Transverse colon (tissue), 4 donors: ENCODE measurements around the gene ANXA9. TPM values are rescaled to one million over a fixed set of nuclear protein-coding genes. Genes with fewer than 3 reads are reported as not detected.
A peak's percentile ranks its signal among the peaks of the same experiment; 100 is the strongest.

Source experiments
- DNase-seq: peaks from one replicate; pipeline ENCODE4 v3.0.0-alpha.2; 2019
- H3K27ac ChIP-seq, 4 donors: fragments of 200-600 bp; sonication (generic); 2 replicates each; pipeline ENCODE4 v1.5.1; 2016 to 2018; ENCODE audit warnings: inconsistent platforms in 4 of 4
- H3K27me3 ChIP-seq: fragments of 200-600 bp; sonication (generic); 2 replicates; pipeline ENCODE4 v1.5.1; 2017; ENCODE audit warnings: inconsistent platforms
- H3K36me3 ChIP-seq, 4 donors: fragments of 200-600 bp; sonication (generic); 2 replicates each; pipeline ENCODE4 v1.5.1; 2017 to 2019; ENCODE audit warnings: inconsistent platforms in 4 of 4
- H3K4me1 ChIP-seq, 4 donors: fragments of 200-600 bp; sonication (generic); 2 replicates each; pipeline ENCODE4 v1.5.1; 2017 to 2020; ENCODE audit warnings: inconsistent platforms in 4 of 4
- H3K4me3 ChIP-seq, 4 donors: fragments of 200-600 bp; sonication (generic); 1 replicate in 1 of 4; 2 replicates in 3 of 4; pipeline versions ENCODE4 v1.5.1 to v1.6.1; 2017 to 2019; ENCODE audit warnings: inconsistent platforms in 4 of 4
- H3K9me3 ChIP-seq, 2 donors: fragments of 200-600 bp; sonication (generic); 2 replicates each; pipeline ENCODE4 v1.5.1; 2017 to 2019; ENCODE audit warnings: inconsistent platforms in 2 of 2
- CTCF ChIP-seq, 5 experiments: fragments of 200-600 bp in 3 of 5; fragments of 450-650 bp in 2 of 5; sonication (generic) in 3 of 5; IDR thresholded peaks; 1 replicate in 2 of 5; 2 replicates in 3 of 5; pipeline ENCODE4 v1.5.1; 2016 to 2017; ENCODE audit warnings: antibody characterized with exemption in 5 of 5, inconsistent platforms in 3 of 5, mild to moderate bottlenecking in 2 of 5, moderate library complexity in 1 of 5
- EP300 ChIP-seq: sonication (generic); formaldehyde crosslinking; IDR thresholded peaks from one replicate; pipeline ENCODE4 v1.6.1; 2017; ENCODE audit warnings: antibody characterized with exemption, low read depth
- POLR2A ChIP-seq: fragments of 450-650 bp; IDR thresholded peaks from one replicate; pipeline ENCODE4 v1.6.1; 2016; ENCODE audit warnings: antibody characterized with exemption, mild to moderate bottlenecking, moderate library complexity
- POLR2AphosphoS5 ChIP-seq, 3 donors: sonication (generic); formaldehyde crosslinking; IDR thresholded peaks; one replicate each; pipeline ENCODE4 v1.6.1; 2016; ENCODE audit warnings: antibody characterized with exemption in 3 of 3
- WGBS, 2 donors: methylation state at CpG; one replicate each; pipeline ENCODE4 v1.1.5; 2018; ENCODE audit warnings: low coverage in 1 of 2; 5-methylcytosine and 5-hydroxymethylcytosine counted together
- in situ Hi-C, 4 donors: fragments of 200-750 bp; cut with MboI; loops; one replicate each; pipeline versions ENCODE4 v1.15.0 to v1.15.1; 2017; ENCODE audit warnings: low sequenced_read_pairs in 3 of 4, low pct_ligation_motif_present in 1 of 4, low pct_unique_long_range_greater_than_20kb in 1 of 4
- intact Hi-C: fragments of 100-400 bp; cut with DNase I; formaldehyde crosslinking; loops from one replicate; pipeline ENCODE4 v1.15.1; 2023; ENCODE audit warnings: low total_unique reads
- total RNA-seq, 4 donors: library from RNA; depleted of rRNA; stranded (reverse); fragments of >200 nt; gene quantifications; one replicate each; pipeline ENCODE4 v1.1.0, GENCODE V29; 2016

Gene ANXA9
- total RNA-seq, 4 donors from 2014 or later: 0.32 TPM; not detected in 3

- peak overlapping the region in 1 of 4 donors; percentile 42 for H3K27ac ChIP-seq
- WGBS, 2 donors: 55% methylated on average over 5 of the region's 6 CpGs; no CpG with 5 or more reads in 1 of the 2 donors
- peak; percentile 35 for DNase-seq
- H3K27me3 ChIP-seq: no peaks in the 10 kb centered on the region
- in situ Hi-C loops: no loop called here
- TF ChIP-seq CTCF (IDR thresholded peaks at IDR 0.05): no peak
- no peak overlapping the region for H3K4me3 ChIP-seq
- H3K9me3 ChIP-seq: no peaks in the 10 kb centered on the region
- no peaks in the 10 kb centered on the region for H3K36me3 ChIP-seq
- intact Hi-C loops: no loop called here
- H3K4me1 ChIP-seq: peaks cover 14 to 43% (median 36%) of the 10 kb centered on the region in 4 donors
These were observed 801 bp upstream of the ANXA9 start for GRCh38 chr1:150981177-150981804.

- Histone ChIP-seq H3K4me3 (no peak overlapping the region), H3K36me3 (no peaks in the 10 kb centered on the region), H3K27ac (no peak overlapping the region), H3K27me3 (no peaks in the 10 kb centered on the region), H3K9me3 (no peaks in the 10 kb centered on the region), H3K4me1 (peaks cover 0 to 17% (median 15%) of the 10 kb centered on the region in 4 donors)
- in situ Hi-C loops (no loop called here), intact Hi-C loops (no loop called here)
- no peak for DNase-seq
- WGBS, 2 donors: 92% methylated on average over 2 of the region's 2 CpGs; no CpG with 5 or more reads in 1 of the 2 donors
- TF ChIP-seq CTCF (IDR thresholded peaks at IDR 0.05) (no peak), EP300 (no peak), POLR2A (no peak), POLR2AphosphoS5 (IDR thresholded peaks at IDR 0.05) (no peak)
These were observed 3.2 kb downstream of the ANXA9 start for GRCh38 chr1:150985179-150985825.

GRCh38 chr1:150987924-150988323 lies 5.8 kb downstream of the ANXA9 start:
- no peaks in the 10 kb centered on the region for H3K4me1 ChIP-seq
- H3K27ac ChIP-seq: no peak overlapping the region
- no peak overlapping the region for H3K4me3 ChIP-seq
- no peaks in the 10 kb centered on the region for H3K36me3 ChIP-seq
- 89 to 93% methylated on average over 3 to 7 of the region's 7 CpGs for WGBS, 2 donors
- in situ Hi-C loops: no loop called here
- no peak for DNase-seq
- TF ChIP-seq EP300: no peak
- TF ChIP-seq CTCF (IDR thresholded peaks at IDR 0.05): no peak
- H3K9me3 ChIP-seq: no peaks in the 10 kb centered on the region
- intact Hi-C loops: no loop called here
- H3K27me3 ChIP-seq: no peaks in the 10 kb centered on the region

GRCh38 chr1:150992626-150993025 lies 10.5 kb downstream of the ANXA9 start:
- peaks cover 0 to 6% (median 0%) of the 10 kb centered on the region in 4 donors for H3K36me3 ChIP-seq
- 69 to 72% methylated on average over 4 of the region's 4 CpGs for WGBS, 2 donors
- in situ Hi-C loops: loop anchor here in 1 of 4 donors (10.0 kb wide), 1 partner anchor 168 kb away; no protein-coding TSS in a partner anchor
- intact Hi-C loops: no loop called here
- H3K27me3 ChIP-seq: no peaks in the 10 kb centered on the region
- H3K4me3 ChIP-seq: no peak overlapping the region
- no peaks in the 10 kb centered on the region for H3K9me3 ChIP-seq
- H3K4me1 ChIP-seq: peaks cover 0 to 7% (median 0%) of the 10 kb centered on the region in 4 donors
- no peak for TF ChIP-seq EP300
- no peak for TF ChIP-seq POLR2A
- no peak for TF ChIP-seq CTCF (IDR thresholded peaks at IDR 0.05)
- no peak for TF ChIP-seq POLR2AphosphoS5 (IDR thresholded peaks at IDR 0.05)
- no peak overlapping the region for H3K27ac ChIP-seq
- no peak for DNase-seq
